ENCODE results near the gene CAPN10.

Gene CAPN10

DNA sequence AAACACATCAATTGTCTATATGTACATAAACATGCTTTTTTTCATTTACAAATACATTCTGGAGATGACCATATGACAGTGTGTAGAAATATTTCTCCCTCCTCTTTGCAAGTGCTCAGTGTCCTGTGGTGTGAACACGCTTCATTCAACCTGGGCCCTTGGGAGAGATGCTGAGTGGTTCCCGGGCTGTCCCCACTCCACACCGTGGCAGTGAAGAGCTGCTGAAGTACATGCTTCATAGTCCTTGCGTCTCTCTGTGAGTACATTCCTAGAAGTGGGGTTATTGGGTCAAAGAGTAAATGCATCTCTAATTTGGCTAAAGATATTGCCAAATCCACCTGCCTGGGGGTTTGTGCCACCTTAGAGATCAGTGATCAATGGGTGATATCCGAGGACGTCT lies 32.2 kb downstream of the CAPN10 start:
- Histone ChIP-seq H3K27me3 (ENCODE audit: insufficient read depth, low read depth, severe bottlenecking) (no peaks in the 10 kb centered on the region), H3K9me3 (ENCODE audit: severe bottlenecking) (peaks cover 9% of the 10 kb centered on the region), H3K36me3 (no peaks in the 10 kb centered on the region), H3K27ac (no peak overlapping the region), H3K4me3 (ENCODE audit: low read depth, low read length) (no peak overlapping the region)
- DNase-seq, result no peak
- TF ChIP-seq, protein P1, sequence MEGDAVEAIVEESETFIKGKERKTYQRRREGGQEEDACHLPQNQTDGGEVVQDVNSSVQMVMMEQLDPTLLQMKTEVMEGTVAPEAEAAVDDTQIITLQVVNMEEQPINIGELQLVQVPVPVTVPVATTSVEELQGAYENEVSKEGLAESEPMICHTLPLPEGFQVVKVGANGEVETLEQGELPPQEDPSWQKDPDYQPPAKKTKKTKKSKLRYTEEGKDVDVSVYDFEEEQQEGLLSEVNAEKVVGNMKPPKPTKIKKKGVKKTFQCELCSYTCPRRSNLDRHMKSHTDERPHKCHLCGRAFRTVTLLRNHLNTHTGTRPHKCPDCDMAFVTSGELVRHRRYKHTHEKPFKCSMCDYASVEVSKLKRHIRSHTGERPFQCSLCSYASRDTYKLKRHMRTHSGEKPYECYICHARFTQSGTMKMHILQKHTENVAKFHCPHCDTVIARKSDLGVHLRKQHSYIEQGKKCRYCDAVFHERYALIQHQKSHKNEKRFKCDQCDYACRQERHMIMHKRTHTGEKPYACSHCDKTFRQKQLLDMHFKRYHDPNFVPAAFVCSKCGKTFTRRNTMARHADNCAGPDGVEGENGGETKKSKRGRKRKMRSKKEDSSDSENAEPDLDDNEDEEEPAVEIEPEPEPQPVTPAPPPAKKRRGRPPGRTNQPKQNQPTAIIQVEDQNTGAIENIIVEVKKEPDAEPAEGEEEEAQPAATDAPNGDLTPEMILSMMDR (IDR thresholded peaks at IDR 0.05; ENCODE audit: low read depth, low read length), result no peak

DNA sequence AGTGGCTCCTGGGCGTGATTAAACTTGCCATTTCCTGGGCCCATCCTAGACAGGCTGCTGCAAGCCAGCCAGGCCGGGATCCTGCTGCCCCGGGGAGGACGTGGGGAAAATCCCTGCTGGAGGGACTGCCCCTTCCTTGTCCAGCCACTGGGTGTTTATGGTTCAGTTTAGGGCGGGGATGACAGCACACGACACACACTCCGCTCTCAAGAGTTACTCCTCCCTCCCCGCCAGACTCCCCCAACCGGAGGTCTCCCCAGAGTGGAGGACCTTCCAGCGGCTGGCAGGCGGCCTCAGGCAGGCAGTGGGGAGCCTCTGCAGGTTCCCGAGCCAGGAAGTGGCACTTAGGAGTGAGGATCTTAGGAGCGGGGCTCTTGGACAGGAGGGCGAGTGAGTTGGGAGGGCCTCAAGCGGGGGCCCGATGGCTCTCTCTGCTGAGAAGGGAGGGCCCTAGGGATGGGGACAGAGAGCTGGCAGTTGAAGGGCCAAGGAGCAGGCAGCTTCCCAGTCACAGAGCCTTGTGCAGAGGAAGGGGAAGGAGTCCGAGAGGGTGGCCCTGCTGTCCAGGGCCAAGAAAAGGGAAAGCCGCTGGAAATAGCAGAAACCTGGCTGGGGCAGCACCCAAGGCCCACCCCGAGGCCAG lies 33.1 kb downstream of the CAPN10 start:
- Histone ChIP-seq H3K27me3 (ENCODE audit: insufficient read depth, low read depth, severe bottlenecking) (no peaks in the 10 kb centered on the region), H3K36me3 (no peaks in the 10 kb centered on the region), H3K9me3 (ENCODE audit: severe bottlenecking) (peaks cover 9% of the 10 kb centered on the region), H3K4me3 (ENCODE audit: low read depth, low read length) (no peak overlapping the region), H3K27ac (no peak overlapping the region)
- TF ChIP-seq, protein P1 (IDR thresholded peaks at IDR 0.05; ENCODE audit: low read depth, low read length), result no peak
- peak; percentile 3 for DNase-seq

DNA sequence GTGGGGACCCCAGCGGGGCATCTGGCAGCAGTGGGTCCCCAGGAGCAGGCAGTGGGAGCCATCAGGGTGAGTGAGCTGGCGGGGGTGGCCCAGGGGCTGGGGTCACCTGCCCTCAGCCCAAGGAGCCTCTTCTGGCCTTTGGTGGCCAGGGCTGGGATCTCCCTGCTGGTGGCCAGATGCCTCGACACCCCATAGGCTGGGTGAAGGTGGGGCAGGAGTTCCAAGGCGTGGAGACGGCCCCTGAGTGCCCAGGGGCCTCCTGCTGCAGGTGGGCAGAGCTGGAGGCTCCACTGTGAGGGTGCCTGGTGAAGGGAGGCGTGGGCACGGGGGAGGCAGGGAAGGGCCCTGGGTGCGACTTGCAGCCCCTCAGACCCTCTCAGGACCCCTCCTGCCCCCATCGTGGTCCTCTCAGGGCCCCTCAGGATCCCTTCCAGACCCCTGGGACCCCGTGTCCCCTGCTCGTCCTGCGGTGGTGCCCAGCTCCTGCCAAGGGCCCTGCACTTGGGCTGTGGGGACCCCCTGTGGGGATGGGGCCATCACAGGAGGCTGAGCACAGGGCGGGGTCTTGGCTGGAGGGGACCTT lies 33.7 kb downstream of the CAPN10 start:
- DNase-seq, result peak; percentile 5
- Histone ChIP-seq H3K27me3 (ENCODE audit: insufficient read depth, low read depth, severe bottlenecking) (no peaks in the 10 kb centered on the region), H3K9me3 (ENCODE audit: severe bottlenecking) (peaks cover 9% of the 10 kb centered on the region), H3K36me3 (no peaks in the 10 kb centered on the region), H3K27ac (no peak overlapping the region), H3K4me3 (ENCODE audit: low read depth, low read length) (no peak overlapping the region)
- TF ChIP-seq, protein P1 (IDR thresholded peaks at IDR 0.05; ENCODE audit: low read depth, low read length), result no peak

DNA sequence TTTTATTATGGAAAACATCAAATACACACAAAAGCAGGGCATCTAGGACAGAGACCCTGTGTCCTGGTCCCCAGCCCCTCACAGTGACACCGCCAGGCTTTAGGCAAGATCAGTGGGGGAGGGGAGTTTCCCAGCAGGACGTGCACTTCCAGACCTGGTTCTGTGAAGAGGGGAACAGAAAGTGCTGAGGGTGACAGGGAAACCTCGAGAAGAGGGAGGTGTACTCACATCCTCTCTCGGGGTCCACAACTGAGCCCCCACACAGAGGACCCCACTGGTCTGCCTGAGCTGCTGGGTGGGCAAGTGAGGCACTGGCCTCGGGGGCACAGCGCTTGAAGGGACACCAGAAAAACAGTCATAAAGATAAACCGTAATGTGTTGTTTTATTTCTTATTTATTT lies 34.3 kb downstream of the CAPN10 start:
- Histone ChIP-seq H3K27ac (no peak overlapping the region), H3K4me3 (ENCODE audit: low read depth, low read length) (no peak overlapping the region), H3K36me3 (no peaks in the 10 kb centered on the region), H3K27me3 (ENCODE audit: insufficient read depth, low read depth, severe bottlenecking) (no peaks in the 10 kb centered on the region), H3K9me3 (ENCODE audit: severe bottlenecking) (peaks cover 9% of the 10 kb centered on the region)
- DNase-seq, result no peak
- TF ChIP-seq, protein P1 (IDR thresholded peaks at IDR 0.05; ENCODE audit: low read depth, low read length), result no peak

DNA sequence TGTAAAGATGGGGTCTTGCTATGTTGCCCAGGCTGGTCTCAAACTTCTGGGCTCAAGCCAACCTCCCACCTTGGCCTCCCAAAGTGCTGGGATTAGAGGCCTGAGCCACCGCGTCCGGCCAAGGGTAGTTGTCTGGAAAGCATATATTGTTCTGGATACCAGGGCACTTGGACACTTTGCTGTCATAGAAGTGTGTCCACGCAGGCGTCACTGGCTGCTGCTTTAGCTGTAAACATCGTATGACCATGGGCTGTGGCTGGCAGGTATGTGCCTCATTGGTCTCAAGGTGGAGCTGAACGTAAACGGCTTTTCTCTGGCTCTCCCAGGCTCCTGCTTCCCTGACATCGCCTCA lies 35.5 kb downstream of the CAPN10 start:
- peak; percentile 2 for DNase-seq
- Histone ChIP-seq H3K36me3 (no peaks in the 10 kb centered on the region), H3K4me3 (ENCODE audit: low read depth, low read length) (no peak overlapping the region), H3K9me3 (ENCODE audit: severe bottlenecking) (peaks cover 9% of the 10 kb centered on the region), H3K27me3 (ENCODE audit: insufficient read depth, low read depth, severe bottlenecking) (no peaks in the 10 kb centered on the region), H3K27ac (no peak overlapping the region)
- TF ChIP-seq, protein P1 (IDR thresholded peaks at IDR 0.05; ENCODE audit: low read depth, low read length), result no peak
